GM13977 (cell line): Measurements from ENCODE around the gene TLCD3B.
"Not testable (repeated sequence)": the region's sequence is repeated elsewhere in the genome, so short reads cannot be mapped to it uniquely, and the experiment has no call there.

Experiments
- DNase-seq: peaks from one replicate; pipeline ENCODE4 v3.0.0; 2012; ENCODE audit warnings: low spot score
- in situ Hi-C: fragments of 300-500 bp; cut with MboI; formaldehyde crosslinking; loops from one replicate; pipeline ENCODE4 v1.12.0; 2022; ENCODE audit warnings: low sequenced_read_pairs, low pct_unique_long_range_greater_than_20kb, mixed read lengths, inconsistent platforms; ENCODE audit not compliant: unreplicated experiment
- TF ChIP-seq, protein P1 (sequence below): IDR thresholded peaks from 2 replicates; pipeline ENCODE4 v1.5.1; 2012; ENCODE audit warnings: mild to moderate bottlenecking, control low read depth; ENCODE audit not compliant: insufficient read depth; ENCODE audit errors: extremely low read depth, missing control alignments

Gene TLCD3B

DNA sequence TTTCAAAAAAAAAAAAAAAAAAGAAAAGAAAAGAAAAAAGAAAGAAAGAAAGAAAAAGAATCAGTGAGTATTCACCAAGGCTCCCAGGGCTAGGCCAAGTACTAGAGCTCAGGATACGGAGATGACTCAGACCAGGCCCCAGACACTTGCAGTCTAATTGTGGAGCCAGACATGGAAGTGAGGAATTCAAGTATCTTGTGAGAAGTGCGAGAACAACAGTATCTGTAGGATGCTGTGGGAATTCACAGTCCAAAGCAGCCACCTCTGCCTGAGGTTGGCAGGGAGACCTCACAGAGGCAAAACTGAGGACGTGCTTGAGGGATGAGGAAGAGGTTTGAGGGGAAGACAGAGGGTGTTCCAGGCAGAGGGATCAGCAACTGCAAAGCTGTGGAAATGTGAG, 20.4 kb upstream of the TLCD3B start:
- in situ Hi-C loops: no loop called here
- DNase-seq: no peak
- TF ChIP-seq, protein P1, sequence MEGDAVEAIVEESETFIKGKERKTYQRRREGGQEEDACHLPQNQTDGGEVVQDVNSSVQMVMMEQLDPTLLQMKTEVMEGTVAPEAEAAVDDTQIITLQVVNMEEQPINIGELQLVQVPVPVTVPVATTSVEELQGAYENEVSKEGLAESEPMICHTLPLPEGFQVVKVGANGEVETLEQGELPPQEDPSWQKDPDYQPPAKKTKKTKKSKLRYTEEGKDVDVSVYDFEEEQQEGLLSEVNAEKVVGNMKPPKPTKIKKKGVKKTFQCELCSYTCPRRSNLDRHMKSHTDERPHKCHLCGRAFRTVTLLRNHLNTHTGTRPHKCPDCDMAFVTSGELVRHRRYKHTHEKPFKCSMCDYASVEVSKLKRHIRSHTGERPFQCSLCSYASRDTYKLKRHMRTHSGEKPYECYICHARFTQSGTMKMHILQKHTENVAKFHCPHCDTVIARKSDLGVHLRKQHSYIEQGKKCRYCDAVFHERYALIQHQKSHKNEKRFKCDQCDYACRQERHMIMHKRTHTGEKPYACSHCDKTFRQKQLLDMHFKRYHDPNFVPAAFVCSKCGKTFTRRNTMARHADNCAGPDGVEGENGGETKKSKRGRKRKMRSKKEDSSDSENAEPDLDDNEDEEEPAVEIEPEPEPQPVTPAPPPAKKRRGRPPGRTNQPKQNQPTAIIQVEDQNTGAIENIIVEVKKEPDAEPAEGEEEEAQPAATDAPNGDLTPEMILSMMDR: no peak

DNA sequence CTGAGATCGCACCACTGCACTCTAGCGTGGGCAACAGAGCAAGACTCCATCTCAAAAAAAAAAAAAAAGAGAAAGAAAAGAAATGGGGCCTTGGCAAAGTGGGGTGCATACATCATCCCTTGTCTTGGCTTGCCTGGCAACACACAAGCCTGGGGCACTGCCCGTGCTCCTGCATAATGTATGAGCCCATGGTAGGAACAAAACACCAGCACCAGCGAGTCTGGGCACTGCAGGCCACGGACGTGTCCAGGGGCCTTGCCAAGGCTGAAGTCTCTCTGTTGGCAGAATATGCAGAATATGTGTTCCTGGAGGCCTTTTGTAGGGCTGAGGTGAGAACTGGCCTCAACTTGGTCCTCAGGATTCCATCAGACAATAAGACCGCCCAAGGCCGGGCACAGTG, 18.8 kb upstream of the TLCD3B start:
- TF ChIP-seq, protein P1: no peak
- in situ Hi-C loops: no loop called here
- no peak for DNase-seq

DNA sequence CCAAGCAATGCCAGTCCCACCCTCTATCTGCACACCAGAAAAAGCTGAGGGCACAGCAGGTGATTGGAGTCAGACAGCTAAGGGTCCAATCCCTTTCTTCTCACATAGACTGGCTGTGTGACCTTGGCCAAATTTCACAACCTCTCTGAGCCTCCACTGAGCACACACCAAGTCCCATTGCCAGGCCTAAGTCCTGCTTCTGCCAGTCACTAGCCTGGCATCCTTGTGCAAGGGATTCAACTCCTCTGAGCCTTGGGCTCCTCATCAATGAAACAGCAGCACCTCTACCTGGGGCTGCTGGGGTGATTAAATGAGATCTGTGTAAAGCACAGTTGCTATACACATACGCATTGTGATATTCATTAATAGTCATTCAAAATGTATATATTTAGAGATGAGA, 15.5 kb upstream of the TLCD3B start:
- no peak for DNase-seq
- in situ Hi-C loops: no loop called here
- TF ChIP-seq, protein P1: no peak

DNA sequence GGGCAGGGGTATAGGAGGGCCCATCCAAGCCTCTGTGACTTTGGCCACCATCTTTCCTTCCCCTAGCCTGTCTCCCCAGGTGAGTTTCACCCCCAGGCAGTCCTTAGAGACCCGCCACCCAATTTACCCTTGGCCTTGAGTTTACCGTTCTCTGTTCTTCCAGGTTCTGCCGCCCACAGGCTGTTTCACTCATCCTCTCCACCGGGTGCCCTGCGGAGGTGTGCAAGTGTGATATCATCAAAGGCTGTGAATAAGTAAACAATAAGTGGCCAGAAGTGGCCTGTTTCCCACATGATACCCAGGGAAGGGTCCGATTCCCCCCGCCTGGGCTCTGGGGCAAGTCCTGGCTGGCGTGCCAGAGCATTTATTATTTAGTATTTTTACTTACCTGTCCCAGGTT, 15.1 kb upstream of the TLCD3B start:
- in situ Hi-C loops: no loop called here
- DNase-seq: no peak
- TF ChIP-seq, protein P1: no peak

DNA sequence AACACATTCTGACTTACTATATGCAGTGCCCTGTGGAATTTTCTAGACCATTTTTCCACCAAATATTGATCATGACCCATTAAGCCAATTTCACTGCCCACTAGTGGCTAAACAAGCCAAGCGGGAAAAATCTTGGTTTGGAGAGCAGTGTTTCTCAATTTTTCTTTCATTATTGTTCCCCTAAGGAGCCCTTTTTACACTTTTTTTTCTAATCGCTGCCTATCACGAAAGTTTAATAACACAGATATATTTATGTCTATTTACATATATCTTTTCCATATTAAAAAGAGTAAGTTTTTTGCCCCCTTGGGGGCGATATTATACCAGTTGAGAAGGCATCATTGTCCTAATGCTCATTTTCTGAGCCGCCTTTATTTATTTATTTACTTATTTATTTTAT, 10.8 kb upstream of the TLCD3B start:
- in situ Hi-C loops: no loop called here
- DNase-seq: no peak
- TF ChIP-seq, protein P1: peak; percentile 2

DNA sequence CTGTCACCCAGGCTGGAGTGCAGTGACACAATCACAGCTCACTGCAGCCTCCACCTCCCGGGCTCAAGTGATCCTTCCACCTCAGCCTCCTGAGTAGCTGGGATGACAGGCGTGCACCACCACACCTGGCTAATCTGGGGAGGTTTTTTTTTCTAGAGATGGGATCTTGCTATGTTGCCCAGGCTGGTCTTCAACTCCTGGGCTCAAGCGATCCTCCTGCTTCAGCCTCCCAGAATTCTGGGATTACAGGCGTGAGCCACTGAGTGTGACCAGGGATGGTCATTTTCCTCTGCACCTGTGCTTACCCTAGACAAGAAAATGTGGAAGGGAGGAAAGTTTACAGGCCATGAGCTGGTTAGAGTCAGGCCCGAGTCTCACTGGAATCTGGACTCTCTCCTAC, 9.6 kb upstream of the TLCD3B start:
- in situ Hi-C loops, DNase-seq: not testable (repeated sequence)

DNA sequence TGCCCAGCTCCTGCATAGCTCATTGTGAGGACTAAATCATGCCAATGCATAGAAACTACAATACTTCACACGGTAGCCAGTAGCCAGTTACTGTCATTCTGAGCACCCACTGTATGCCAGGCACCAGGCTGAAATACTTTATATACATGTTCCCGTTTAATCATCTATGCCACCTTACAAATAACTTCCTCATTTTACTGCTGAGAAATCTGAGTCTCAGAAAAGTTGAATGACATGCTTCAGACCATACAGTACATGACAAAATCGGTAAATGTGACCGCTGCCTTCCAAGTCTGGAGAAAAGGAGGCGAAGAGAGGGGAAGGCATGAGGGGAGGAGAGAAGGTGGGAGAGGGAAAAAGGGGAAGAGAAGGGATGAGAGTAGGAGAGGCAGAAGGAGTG, 9.2 kb upstream of the TLCD3B start:
- no peak for DNase-seq
- in situ Hi-C loops: no loop called here
- TF ChIP-seq, protein P1: no peak

DNA sequence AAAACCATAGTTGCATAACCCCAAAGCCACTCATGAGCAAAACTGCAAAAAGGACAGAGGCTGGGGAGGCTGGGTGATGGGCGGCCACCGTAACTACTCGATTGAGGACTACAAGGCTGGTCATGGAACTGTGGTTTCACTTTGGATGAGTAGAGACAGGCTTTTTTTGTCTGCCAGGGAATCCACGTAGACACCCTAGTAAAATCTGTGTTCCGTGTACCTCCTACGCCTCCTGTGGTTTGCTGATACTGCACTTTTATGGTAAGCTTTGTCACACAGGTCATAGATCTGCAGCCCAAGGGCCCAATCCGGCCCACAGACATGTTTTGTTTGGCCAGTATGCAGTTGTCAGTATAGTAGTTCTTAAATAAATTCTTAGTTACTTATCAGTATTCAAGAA, 2.2 kb upstream of the TLCD3B start:
- no peak for DNase-seq
- in situ Hi-C loops: no loop called here

More for the DNA sequence above, 2.2 kb upstream of the TLCD3B start:
- TF ChIP-seq, protein P1: no peak
